Subcutaneous adipose tissue (tissue), 4 donors: Measurements from ENCODE around the gene SEC14L1. TPM values are rescaled to one million over a fixed set of nuclear protein-coding genes. Genes with fewer than 3 reads are reported as not detected.

Experiments used
- CTCF ChIP-seq: fragments of 450-650 bp; IDR thresholded peaks from one replicate; pipeline ENCODE4 v1.5.1; 2016; ENCODE audit warnings: low read depth, mild to moderate bottlenecking, control low read depth, antibody characterized with exemption, moderate library complexity
- total RNA-seq, 4 donors: library from RNA; depleted of rRNA; stranded (reverse); fragments of >200 nt; gene quantifications; one replicate each; pipeline ENCODE4 v1.1.0, GENCODE V29; 2016

Gene SEC14L1
- total RNA-seq, 4 donors from 2014 or later, result 61.9 to 309 (median 119) TPM

DNA sequence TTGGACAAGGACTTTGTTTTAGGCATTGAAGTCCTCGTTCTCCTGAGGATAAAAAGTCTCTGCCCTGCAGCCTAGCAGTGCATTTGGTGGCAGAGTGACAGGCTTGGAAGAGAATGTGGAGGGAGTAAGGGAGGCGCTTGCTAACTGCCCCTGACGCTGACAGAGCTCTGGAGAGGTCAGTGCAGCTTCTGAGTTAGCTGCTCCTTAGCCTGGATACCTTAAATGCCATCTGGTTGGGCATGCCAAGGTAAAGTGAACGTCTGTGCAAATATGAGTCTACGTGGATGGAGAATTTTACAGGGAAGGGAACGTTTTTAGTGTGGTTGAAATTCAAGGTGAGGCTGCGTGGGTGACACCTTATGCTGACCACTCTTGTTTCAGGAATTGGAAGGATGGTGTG lies 44.4 kb downstream of the SEC14L1 start:
- TF ChIP-seq CTCF, result no peak

- no peak for TF ChIP-seq CTCF
Measured at GRCh38 chr17:77186141-77186604, 45.4 kb downstream of the SEC14L1 start.

GRCh38 chr17:77188084-77189066 lies 47.6 kb downstream of the SEC14L1 start:
- TF ChIP-seq CTCF, result no peak

- no peak for TF ChIP-seq CTCF
Measured at GRCh38 chr17:77189148-77189547, 48.4 kb downstream of the SEC14L1 start.

DNA sequence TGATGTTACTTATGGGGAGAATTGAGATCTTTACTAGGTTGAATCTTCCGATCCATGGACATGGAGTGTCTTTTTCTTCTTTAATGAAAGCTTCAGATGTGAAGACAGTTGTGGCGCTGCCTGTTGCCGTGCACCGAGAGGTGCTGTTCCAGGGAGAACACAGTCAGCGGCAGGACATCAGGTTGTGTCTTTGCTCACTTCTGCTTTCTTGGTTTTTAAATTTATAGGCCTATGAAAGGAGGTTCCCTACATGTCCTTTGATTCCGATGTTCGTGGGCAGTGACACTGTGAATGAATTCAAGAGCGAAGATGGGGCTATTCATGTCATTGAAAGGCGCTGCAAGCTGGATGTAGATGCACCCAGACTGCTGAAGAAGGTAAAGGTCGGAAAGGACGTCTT lies 49.8 kb downstream of the SEC14L1 start:
- no peak for TF ChIP-seq CTCF

GRCh38 chr17:77191244-77191643 lies 50.5 kb downstream of the SEC14L1 start:
- no peak for TF ChIP-seq CTCF

DNA sequence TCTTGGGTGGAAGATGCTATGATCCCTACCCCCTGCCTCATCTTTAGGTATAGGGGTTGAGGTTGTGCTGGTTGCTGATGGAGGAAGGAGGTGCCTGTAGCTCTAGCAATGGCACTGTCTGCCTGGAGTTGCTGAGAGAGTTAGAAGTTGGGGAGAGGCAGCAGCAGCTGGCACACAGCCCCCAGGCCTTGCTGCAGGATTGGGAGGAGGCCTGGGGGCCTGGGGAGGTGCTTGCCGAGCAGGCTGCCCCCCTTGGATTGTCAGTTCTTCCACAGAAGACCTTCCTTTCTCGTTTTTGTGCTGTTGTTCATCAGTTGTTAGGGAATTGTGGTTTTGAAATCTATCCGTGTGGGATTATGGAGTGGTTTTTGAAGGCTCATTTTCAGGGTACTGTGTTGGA lies 52.9 kb downstream of the SEC14L1 start:
- TF ChIP-seq CTCF, result no peak
